Stimulated activated effector memory CD8-positive, alpha-beta T cell treated with anti-CD3 and anti-CD28 coated beads, Interleukin-12 subunit alpha, Interleukin-12 subunit beta, amount 100 ng/mL, for 72 hours (primary cell): ENCODE data around the gene RTN4RL1.
A peak's percentile ranks its signal among the peaks of the same experiment; 100 is the strongest.

Source experiments
- ATAC-seq: fragments of 150-1000 bp; cut with Tn5 transposase; 2 replicates; pipeline ENCODE4 v1.10.0; 2021
- DNase-seq, 2 donors: peaks; one replicate each; pipeline ENCODE4 v3.0.0; 2021 to 2022; ENCODE audit warnings: low spot score in 2 of 2
- H3K27ac Mint-ChIP-seq: one replicate; pipeline ENCODE4 v1.8.0; 2022; ENCODE audit warnings: mild to moderate bottlenecking, mixed read lengths
- H3K36me3 Mint-ChIP-seq: one replicate; pipeline ENCODE4 v1.8.0; 2022; ENCODE audit warnings: mild to moderate bottlenecking, mixed read lengths
- H3K4me1 Mint-ChIP-seq: one replicate; pipeline ENCODE4 v1.8.0; 2022; ENCODE audit warnings: mixed read lengths
- H3K4me3 Mint-ChIP-seq: one replicate; pipeline ENCODE4 v1.8.0; 2022; ENCODE audit warnings: mild to moderate bottlenecking, mixed read lengths
- H3K9me3 Mint-ChIP-seq: one replicate; pipeline ENCODE4 v1.8.0; 2022; ENCODE audit warnings: mixed read lengths

RTN4RL1 gene

DNA sequence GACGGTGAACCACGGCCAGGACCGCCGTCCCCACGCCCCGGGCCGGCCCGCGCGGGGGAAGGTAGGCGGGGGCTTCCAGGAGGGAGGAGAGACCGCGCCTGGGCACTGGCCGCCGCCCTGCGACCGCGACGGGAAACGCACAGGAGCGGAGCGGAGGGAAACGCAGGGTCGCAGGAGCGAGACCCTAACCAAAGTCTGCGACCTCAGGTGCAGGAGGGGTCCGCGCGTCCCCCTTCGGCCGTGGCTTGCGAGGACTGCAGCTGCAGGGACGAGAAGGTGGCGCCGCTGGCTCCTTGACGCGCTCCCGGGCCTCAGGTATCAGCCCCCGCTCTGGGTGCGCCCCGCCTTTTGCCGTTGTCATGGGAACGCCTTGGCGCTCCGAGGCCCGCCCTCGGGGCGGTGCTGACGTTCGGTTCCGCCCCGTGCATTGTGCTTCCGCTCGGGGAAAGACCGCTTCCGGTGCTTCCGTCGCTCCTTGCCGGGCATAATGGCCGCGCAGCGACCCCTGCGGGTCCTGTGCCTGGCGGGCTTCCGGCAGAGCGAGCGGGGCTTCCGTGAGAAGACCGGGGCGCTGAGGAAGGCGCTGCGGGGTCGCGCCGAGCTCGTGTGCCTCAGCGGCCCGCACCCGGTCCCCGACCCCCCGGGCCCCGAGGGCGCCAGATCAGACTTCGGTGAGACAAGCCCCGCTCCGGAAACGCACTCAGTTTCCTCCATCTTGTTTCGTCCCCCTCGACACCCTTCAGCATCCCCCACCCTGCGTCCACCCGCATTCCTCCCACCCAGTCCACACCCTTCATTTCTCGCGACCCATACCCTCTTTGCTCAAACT is 16.6 kb upstream of the RTN4RL1 start, which contains the start of gene OVCA2:
TSS of gene OVCA2 (plus strand) at position 462 of the 829 bp plus-strand sequence. CDS start at position 488, 26 bp downstream.
- peak within 1 kb of the TSS; percentile 97 for H3K27ac Mint-ChIP-seq
- ATAC-seq (peak; percentile 96), DNase-seq (peak; percentile 94 to 98)
- peak within 1 kb of the TSS; percentile 96 for H3K4me3 Mint-ChIP-seq
- H3K4me1 Mint-ChIP-seq, result peaks cover 29% of the 10 kb centered on the region
- no peaks in the 10 kb centered on the region for H3K9me3 Mint-ChIP-seq
- peaks cover 73% of the 10 kb centered on the region for H3K36me3 Mint-ChIP-seq

DNA sequence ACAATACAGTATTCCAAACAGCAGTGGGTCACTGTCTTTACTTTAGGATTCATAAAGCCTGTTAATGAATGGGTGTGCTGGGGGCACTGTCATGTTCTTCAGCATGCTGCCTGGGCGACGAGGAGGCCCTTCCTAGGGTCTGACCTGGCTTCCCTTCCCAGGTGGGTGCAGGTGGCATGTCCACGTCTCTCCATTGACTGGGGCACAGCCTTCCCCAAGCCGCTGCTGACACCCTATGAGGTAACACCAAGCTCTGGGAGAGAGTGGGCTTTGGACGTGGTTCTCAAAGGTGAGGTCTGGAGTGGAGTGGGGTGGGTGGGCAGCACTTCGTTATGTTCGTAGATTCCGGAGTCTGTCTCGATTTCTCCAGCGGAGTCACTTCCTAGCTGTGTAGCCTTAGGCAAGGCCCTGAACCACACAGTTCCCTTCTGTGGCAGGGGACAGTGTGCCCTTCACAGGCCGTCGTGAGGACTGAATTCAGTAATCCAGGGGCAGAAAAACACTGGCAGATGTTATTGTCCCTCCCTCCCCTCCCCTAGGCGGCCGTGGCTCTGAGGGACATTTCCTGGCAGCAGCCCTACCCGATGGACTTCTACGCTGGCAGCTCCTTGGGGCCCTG is 15.9 kb upstream of the RTN4RL1 start:
- no peaks in the 10 kb centered on the region for H3K9me3 Mint-ChIP-seq
- H3K27ac Mint-ChIP-seq, result peak overlapping the region; percentile 97
- peaks cover 29% of the 10 kb centered on the region for H3K4me1 Mint-ChIP-seq
- DNase-seq (no peak), ATAC-seq (no peak)
- peak overlapping the region; percentile 96 for H3K4me3 Mint-ChIP-seq
- H3K36me3 Mint-ChIP-seq, result peaks cover 80% of the 10 kb centered on the region

DNA sequence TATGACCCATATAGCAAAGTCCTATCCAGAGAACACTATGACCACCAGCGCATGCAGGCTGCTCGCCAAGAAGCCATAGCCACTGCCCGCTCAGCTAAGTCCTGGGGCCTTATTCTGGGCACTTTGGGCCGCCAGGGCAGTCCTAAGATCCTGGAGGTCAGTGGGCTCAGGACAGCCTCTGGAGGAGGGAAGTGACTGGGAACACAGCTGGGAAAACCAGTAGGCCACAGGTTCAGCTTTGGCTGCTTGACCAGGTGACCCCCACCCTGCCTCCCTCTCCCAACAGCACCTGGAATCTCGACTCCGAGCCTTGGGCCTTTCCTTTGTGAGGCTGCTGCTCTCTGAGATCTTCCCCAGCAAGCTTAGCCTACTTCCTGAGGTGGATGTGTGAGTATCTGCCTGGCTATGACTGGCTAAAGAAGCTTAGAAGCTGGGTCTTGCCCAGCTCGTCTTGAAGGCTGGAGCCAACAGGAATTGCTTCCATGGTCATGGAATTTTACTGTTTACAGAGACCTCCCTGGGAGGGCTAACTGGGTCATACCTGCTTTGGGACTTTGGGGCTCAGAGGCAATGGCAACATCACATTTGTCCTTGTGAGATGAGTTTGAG is 15.2 kb upstream of the RTN4RL1 start:
- Mint-ChIP-seq H3K4me1 (peaks cover 29% of the 10 kb centered on the region), H3K27ac (no peak overlapping the region), H3K4me3 (peak overlapping the region; percentile 96), H3K9me3 (no peaks in the 10 kb centered on the region), H3K36me3 (peaks cover 79% of the 10 kb centered on the region)
- no peak for ATAC-seq
- no peak for DNase-seq

DNA sequence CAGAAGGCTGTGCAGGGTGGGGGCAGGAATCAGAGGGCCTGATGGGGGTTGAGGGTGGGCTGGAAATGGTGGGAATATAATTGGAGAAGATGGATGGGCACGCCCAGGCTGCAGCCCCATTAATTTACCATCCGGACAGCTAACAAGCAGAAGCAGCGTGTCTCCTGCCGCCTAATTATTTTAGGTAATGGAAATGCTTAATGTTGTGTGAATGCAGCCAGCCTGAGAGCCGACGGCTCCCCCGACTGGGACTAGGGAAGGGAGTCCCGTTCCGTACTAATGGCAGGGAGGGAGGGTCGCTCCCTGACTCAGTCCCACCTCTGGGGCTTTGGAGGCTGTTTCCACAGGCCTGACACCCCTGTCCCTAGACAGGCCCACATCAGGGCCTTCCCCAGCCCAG is 12.0 kb upstream of the RTN4RL1 start:
- H3K36me3 Mint-ChIP-seq, result peaks cover 47% of the 10 kb centered on the region
- H3K4me3 Mint-ChIP-seq, result no peak overlapping the region

DNA sequence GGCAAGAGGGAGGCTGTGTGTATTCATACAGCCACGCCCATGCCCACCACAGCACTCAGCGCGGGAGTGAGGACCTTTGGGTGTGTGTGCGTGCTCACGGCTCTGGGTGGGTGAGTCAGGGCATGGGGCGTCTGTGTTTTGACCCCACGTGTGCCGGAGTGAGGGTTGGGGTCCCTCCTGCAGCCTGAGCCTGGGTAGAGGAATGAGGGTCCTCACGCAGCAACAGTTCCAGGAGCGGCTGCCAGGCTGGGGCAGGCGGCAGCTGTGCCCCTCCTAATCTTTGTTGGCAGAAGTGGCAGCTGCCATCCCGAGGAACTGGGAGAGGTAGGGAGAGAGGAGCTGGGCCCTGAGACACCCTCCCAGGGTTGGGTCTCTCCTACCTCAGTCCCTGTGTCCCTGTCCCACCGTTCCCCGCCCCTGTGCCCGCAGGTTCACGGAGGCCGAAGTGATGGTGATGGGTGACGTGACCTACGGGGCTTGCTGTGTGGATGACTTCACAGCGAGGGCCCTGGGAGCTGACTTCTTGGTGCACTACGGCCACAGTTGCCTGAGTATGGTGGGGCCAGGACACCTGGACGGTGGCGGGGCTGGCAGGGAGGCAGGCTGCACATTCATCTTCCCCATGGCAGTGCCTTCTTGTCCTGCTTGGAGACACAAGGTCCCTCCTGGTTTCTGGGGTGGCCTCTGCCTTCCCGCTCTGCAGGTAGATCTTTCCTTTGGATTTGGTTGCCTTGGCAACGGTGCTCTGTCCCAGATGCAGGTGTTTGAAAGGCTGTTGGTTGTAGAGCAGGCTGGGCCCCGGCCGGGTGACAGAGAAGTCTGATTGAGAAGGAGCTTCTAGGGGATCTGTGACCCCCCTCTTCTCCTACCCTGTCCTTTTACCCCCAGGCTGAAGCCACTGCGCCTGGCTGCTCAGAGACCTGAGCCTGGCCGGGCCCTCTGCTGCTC is 10.7 kb upstream of the RTN4RL1 start:
- Mint-ChIP-seq H3K27ac (no peak overlapping the region), H3K4me1 (peaks cover 7% of the 10 kb centered on the region), H3K4me3 (no peak overlapping the region), H3K36me3 (peaks cover 41% of the 10 kb centered on the region), H3K9me3 (no peaks in the 10 kb centered on the region)
- DNase-seq (no peak), ATAC-seq (no peak)

More for the DNA sequence above, 12.0 kb upstream of the RTN4RL1 start:
- no peak overlapping the region for H3K27ac Mint-ChIP-seq
- H3K4me1 Mint-ChIP-seq, result peaks cover 8% of the 10 kb centered on the region
- no peak for ATAC-seq
- no peak for DNase-seq
- no peaks in the 10 kb centered on the region for H3K9me3 Mint-ChIP-seq

DNA sequence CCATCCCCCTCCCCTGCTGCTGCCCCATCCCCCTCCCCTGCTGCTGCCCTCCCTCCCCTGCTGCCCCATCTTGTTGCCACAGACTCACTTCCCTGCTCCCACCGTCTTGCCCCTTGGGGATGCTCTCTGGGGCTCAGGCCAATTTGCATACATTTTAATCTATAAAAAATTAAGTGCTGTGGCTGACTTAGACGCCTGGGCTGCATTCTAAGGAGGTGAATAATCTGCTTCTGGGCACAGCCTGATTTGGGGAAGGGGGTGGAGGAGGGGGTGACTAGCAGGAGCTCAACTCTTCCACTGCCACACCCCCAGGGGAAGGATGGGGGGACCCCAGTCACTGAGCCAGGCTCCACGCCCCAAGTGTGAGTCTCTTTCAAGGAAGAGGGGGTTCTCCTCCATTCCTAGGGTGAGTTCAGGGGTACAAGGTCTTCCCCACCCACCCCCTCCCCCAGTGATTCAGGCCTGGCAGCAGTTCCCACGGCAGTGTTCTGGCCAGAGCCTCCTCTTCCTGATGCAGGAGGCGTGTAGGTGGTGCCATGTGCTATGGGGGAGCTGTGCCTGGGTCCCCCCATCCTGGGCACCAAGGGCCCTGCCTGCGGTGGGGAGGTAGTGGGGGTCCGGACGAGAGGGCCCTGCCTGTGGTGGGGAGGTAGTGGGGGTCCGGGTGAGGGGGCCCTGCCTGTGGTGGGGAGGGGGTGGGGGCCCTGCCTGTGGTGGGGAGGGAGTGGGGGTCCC is 9.8 kb upstream of the RTN4RL1 start:
- H3K27ac Mint-ChIP-seq, result no peak overlapping the region
- ATAC-seq, result no peak
- H3K4me1 Mint-ChIP-seq, result peaks cover 6% of the 10 kb centered on the region
- no peak overlapping the region for H3K4me3 Mint-ChIP-seq
- DNase-seq, result no peak
- H3K36me3 Mint-ChIP-seq, result peaks cover 42% of the 10 kb centered on the region
- no peaks in the 10 kb centered on the region for H3K9me3 Mint-ChIP-seq

DNA sequence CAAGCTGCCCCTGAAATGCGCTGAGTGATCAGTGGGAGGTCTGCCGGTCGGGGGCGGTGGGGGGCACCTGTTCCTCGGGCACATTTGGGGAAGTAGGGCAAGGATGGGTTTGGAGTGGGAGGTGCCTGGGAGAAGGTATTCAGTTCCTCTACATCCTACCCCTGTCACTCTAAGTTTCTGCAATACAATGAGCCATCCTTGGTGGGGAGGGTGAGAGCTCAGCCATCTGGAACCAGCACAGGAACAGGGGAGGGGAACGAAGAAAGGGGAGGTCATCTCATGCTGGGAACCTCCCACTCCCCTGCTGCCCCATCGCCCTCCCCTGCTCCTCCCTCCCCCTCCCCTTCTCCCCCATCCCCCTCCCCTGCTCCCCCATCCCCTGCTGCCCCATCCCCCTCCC is 9.0 kb upstream of the RTN4RL1 start:
- DNase-seq, result no peak
- ATAC-seq, result no peak
- Mint-ChIP-seq H3K4me3 (no peak overlapping the region), H3K9me3 (no peaks in the 10 kb centered on the region), H3K4me1 (peaks cover 6% of the 10 kb centered on the region), H3K27ac (no peak overlapping the region), H3K36me3 (peaks cover 37% of the 10 kb centered on the region)

DNA sequence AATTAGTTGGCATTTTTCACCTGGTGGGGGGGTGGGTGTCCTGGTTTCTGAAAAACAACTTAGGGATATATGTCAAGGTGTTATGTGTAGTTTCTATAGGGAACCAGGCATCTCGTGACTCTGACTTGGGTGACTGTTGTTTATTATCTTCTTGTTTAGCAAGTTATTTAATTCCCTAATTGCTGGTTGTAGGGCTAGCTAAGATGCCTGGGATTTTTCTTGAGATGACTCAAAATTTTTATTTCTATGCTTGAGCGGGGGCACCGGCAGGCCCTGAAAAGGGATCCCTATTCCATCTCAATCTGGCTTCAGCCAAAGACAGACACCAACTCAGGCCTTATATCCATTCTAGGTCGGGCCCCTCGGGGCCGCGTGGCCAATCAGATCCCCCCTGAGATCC is 8.0 kb upstream of the RTN4RL1 start:
- no peak overlapping the region for H3K27ac Mint-ChIP-seq
- ATAC-seq (no peak), DNase-seq (no peak)
- H3K4me3 Mint-ChIP-seq, result no peak overlapping the region
- peaks cover 6% of the 10 kb centered on the region for H3K4me1 Mint-ChIP-seq
- H3K36me3 Mint-ChIP-seq, result peaks cover 27% of the 10 kb centered on the region
- no peaks in the 10 kb centered on the region for H3K9me3 Mint-ChIP-seq

DNA sequence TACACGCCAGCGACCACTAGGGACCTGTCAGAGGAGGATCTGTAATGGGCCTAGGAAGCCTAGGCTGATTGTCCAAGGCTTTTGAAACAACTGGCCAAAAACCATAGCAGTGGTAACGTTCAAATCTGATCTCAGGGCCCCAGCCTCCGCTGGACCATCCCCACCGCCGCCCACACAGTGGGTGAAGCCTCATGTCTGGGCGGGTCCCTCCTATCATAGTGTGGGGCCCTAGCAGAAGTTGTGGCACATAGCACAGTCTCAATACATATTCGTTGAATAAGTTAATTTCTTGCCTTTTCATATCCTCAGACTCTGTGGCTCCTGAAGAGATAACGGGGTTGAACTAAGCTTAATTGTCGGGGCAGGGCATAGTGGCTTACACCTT is 5.6 kb upstream of the RTN4RL1 start:
- Mint-ChIP-seq H3K27ac (peak overlapping the region; percentile 80), H3K4me1 (peaks cover 12% of the 10 kb centered on the region), H3K36me3 (peaks cover 6% of the 10 kb centered on the region), H3K9me3 (no peaks in the 10 kb centered on the region), H3K4me3 (peak overlapping the region; percentile 91)
- ATAC-seq, result peak; percentile 22
- DNase-seq, result no peak

DNA sequence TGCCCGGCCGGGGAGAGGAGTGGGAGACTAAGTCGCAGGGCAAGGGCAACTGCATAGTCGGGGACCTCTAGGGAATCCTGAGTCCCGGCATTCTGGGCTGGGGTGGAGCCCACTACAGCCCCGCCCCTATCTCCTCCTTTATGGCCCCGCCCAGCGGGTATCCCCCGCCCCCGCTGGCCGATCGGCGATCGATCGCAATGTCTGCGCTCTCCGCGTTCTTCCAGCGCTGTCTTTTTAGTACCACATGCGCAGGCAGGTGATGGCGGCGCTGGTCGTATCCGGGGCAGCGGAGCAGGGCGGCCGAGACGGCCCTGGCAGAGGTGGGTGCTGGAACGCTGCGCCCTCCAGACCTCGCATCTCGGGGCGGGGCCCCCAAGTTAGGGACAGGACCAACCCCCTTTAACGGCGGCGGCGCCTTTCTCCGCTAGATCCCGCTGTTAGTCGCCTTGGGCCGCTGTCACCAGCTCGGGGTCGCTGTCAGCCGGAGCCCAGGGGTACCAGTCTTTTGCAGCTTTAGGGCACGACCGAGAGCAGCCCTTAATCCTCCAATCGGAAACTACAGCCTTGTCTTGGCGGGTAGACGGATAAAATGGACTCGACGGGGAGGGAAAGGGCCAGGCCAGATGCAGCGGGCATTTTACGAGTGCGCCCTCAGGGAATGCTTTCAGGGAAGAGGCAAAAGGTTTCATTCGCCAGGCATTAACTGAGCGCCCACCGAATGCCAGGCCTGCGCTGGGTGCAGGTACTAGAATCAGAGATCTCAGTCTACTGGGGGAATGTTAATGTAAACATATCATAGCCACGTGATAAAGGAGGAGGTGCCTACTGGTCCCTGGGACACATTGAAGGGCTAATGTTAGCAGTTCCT is 5.0 kb upstream of the RTN4RL1 start, which contains the start of gene DPH1:
TSS of gene DPH1 (plus strand) at position 243 of the 868 bp plus-strand sequence. CDS start at position 260, 17 bp downstream.
- DNase-seq, result peak; percentile 83 to 94
- no peaks in the 10 kb centered on the region for H3K9me3 Mint-ChIP-seq
- peaks cover 17% of the 10 kb centered on the region for H3K4me1 Mint-ChIP-seq
- H3K36me3 Mint-ChIP-seq, result peaks cover 6% of the 10 kb centered on the region
- H3K4me3 Mint-ChIP-seq, result peak within 1 kb of the TSS; percentile 91
- ATAC-seq, result peak; percentile 91
- peak within 1 kb of the TSS; percentile 80 for H3K27ac Mint-ChIP-seq

DNA sequence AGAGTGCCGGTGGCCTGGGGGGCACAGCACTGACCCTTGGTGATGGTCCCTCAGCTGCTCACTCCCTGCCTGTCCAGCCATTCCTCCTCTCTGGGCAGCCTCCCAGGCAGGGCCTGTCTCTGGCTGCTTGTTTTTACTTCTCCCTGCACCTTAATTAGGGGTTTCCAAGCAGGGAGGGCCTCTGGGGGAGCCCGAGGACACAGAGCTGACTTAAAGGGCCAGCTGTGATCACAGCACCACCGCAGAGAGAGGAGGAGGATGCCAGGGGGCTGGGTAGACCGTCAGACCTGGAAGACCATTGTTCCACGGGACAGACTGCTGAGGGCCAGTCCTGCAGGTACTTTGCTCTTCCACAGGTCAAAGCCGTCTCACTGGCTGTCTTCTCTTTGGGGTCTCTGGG is 3.6 kb upstream of the RTN4RL1 start:
- ATAC-seq, result no peak
- Mint-ChIP-seq H3K9me3 (no peaks in the 10 kb centered on the region), H3K4me1 (peaks cover 17% of the 10 kb centered on the region), H3K36me3 (peaks cover 6% of the 10 kb centered on the region), H3K27ac (no peak overlapping the region), H3K4me3 (no peak overlapping the region)
- no peak for DNase-seq

DNA sequence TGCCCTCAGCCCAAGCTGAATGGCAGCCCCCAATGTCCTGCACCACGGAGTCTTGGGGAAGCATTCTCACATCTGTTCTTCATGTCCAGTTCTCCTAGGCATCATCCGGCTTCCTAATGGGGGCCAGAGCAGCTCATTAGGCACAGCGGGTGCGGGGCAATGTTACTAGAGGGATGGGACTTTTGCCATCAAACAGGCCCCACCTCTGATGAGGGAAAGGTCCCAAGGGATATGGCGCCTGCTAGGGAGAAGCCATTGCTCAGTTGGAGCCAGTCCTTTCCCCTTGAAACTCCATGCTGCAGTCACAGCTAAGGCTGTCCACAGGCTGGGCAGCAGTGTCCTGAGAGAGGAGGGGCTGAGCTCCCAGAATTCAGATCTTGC is 3.1 kb upstream of the RTN4RL1 start:
- no peak overlapping the region for H3K4me3 Mint-ChIP-seq
- no peaks in the 10 kb centered on the region for H3K9me3 Mint-ChIP-seq
- H3K4me1 Mint-ChIP-seq, result peaks cover 17% of the 10 kb centered on the region
- H3K36me3 Mint-ChIP-seq, result peaks cover 6% of the 10 kb centered on the region
- ATAC-seq, result no peak
- DNase-seq, result no peak
- H3K27ac Mint-ChIP-seq, result no peak overlapping the region

DNA sequence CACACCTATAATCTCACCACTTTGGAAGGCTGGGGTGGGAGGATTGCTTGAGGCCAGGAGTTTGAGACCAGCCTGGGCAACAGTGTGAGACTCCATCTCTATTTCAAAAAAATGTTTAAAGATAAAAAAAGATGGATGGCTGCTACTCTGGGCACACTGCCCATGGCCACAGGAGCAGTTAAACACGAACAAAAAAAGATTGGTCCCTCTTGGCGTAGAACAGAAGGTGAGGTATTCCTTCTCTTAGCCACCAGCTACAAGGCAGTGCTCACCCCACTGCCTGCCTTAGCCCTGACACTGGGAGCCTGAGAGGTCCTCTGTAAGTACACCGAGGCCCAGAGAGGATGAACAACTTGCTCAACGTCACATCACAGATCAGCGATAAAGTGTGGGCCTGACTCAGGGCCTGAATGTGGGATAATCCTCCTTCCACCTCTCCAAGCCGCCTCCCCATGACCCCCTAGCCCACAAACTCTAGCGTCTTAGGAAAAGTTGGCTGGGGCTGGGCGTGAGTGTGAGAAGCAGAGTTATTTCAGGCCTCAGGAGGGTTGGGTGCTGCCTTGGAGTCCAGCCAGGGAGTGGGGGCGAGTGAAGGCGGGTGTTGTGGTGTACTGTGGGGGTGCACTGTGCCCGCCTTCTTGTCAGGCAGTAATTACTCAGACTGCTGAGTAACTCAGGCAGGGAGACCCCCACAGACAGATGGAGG is 2.5 kb upstream of the RTN4RL1 start:
- H3K27ac Mint-ChIP-seq, result no peak overlapping the region

More for the DNA sequence above, 2.5 kb upstream of the RTN4RL1 start:
- Mint-ChIP-seq H3K4me1 (peaks cover 17% of the 10 kb centered on the region), H3K36me3 (peaks cover 6% of the 10 kb centered on the region), H3K9me3 (no peaks in the 10 kb centered on the region), H3K4me3 (no peak overlapping the region)
- DNase-seq, result no peak
- no peak for ATAC-seq
